HepG2 (cell line): ENCODE results near the gene CNKSR3. TPM values are rescaled to one million over a fixed set of nuclear protein-coding genes. Genes with fewer than 3 reads are reported as not detected.

ENCODE experiments used
- ATAC-seq: fragments of 200-7000 bp; cut with Tn5 transposase; 3 replicates; pipeline ENCODE4 v1.9.1; 2020; ENCODE audit warnings: mild to moderate bottlenecking, moderate library complexity
- BruUV-seq: library from RNA; stranded (reverse); fragments of 400-500 nt; replicated peaks from 2 replicates; lab custom pipeline; 2021; lab: Mats Ljungman, UMichigan
- CTCF ChIA-PET: fragments of 300-600 bp; formaldehyde crosslinking; extraction: SDS; loops from one replicate; lab custom pipeline; 2021; ENCODE audit warnings: low total read pairs, inconsistent platforms, low intra/inter-chr PET ratio; lab: Yijun Ruan, JAX
- POLR2A ChIA-PET: fragments of 350-600 bp; sonication (Branson Sonifier 250); formaldehyde crosslinking; loops from one replicate; lab custom pipeline; 2020; ENCODE audit warnings: antibody characterized with exemption, inconsistent platforms; lab: Yijun Ruan, JAX
- DNase-seq: peaks from one replicate; pipeline ENCODE4 v3.0.0-alpha.2; 2015; ENCODE audit warnings: low spot score
- FAIRE-seq: peaks from 3 replicates; lab custom pipeline; 2011; peaks lifted over from hg19 to GRCh38; lab: Jason Lieb, UNC
- H2AFZ ChIP-seq: one replicate; pipeline ENCODE4 v1.6.1; 2011; ENCODE audit warnings: low read length, inconsistent platforms
- H3K27ac ChIP-seq: fragments of 300-600 bp; 3 replicates; pipeline ENCODE4 v1.8.0; 2011; ENCODE audit warnings: mixed run types, mild to moderate bottlenecking, mixed read lengths, low read length, inconsistent platforms; ENCODE audit not compliant: insufficient read depth; ENCODE audit errors: extremely low read length
- H3K27me3 ChIP-seq, 2 experiments: fragments of 200-600 bp in 1 of 2; 2 replicates in 1 of 2; 3 replicates in 1 of 2; pipeline versions ENCODE4 v1.6.0 to v1.8.0; 2011; ENCODE audit warnings: low read length in 2 of 2, mild to moderate bottlenecking in 2 of 2, moderate library complexity in 2 of 2, inconsistent platforms in 1 of 2; ENCODE audit not compliant: insufficient read depth in 2 of 2, control insufficient read depth in 1 of 2
- H3K36me3 ChIP-seq, 2 experiments: fragments of 200-600 bp in 1 of 2; replicated peaks in 1 of 2; 2 replicates in 1 of 2; 3 replicates in 1 of 2; pipeline versions ENCODE4 v1.5.1 to v1.8.0; 2011; ENCODE audit warnings: low read length in 2 of 2, inconsistent platforms in 1 of 2; ENCODE audit not compliant: insufficient read depth in 2 of 2, control insufficient read depth in 1 of 2
- H3K4me1 ChIP-seq: 2 replicates; pipeline ENCODE4 v1.5.1; 2012; ENCODE audit warnings: low read length, inconsistent platforms; ENCODE audit not compliant: insufficient read depth
- H3K4me2 ChIP-seq: 2 replicates; pipeline ENCODE4 v1.6.0; 2011; ENCODE audit warnings: low read depth, low read length, inconsistent platforms
- H3K4me3 ChIP-seq, 3 experiments: fragments of 200-600 bp in 1 of 3; sonication (generic), shearing (Covaris generic) in 1 of 3; replicated peaks in 1 of 3; 2 replicates each; pipeline ENCODE4 v1.5.1; 2011 to 2016; ENCODE audit warnings: low read length in 3 of 3, inconsistent platforms in 2 of 3, low read depth in 2 of 3, mild to moderate bottlenecking in 2 of 3, control low read depth in 1 of 3, mixed read lengths in 1 of 3; ENCODE audit not compliant: insufficient read depth in 1 of 3
- H3K79me2 ChIP-seq: one replicate; pipeline ENCODE4 v1.6.1; 2011; ENCODE audit warnings: low read length, inconsistent platforms; ENCODE audit not compliant: insufficient read depth
- H3K9ac ChIP-seq: 2 replicates; pipeline ENCODE4 v1.6.0; 2011; ENCODE audit warnings: mild to moderate bottlenecking, low read depth, low read length, inconsistent platforms; ENCODE audit not compliant: insufficient read depth
- H3K9me3 ChIP-seq: 2 replicates; pipeline ENCODE4 v1.5.1; 2012; ENCODE audit warnings: mild to moderate bottlenecking, low read length
- H4K20me1 ChIP-seq: 2 replicates; pipeline ENCODE4 v1.6.0; 2011; ENCODE audit warnings: inconsistent platforms, mild to moderate bottlenecking, low read length, moderate library complexity; ENCODE audit not compliant: insufficient read depth
- ELF1 ChIP-seq: sonication (generic); formaldehyde crosslinking; IDR thresholded peaks from 2 replicates; pipeline ENCODE4 v1.4.0; 2020; ENCODE audit warnings: missing genetic modification reagents
- MTA3 ChIP-seq: sonication (generic); formaldehyde crosslinking; IDR thresholded peaks from 2 replicates; pipeline ENCODE4 v1.4.0; 2020; ENCODE audit warnings: missing genetic modification reagents
- SATB2 ChIP-seq: sonication (generic); formaldehyde crosslinking; IDR thresholded peaks from 2 replicates; pipeline ENCODE4 v1.5.0; 2020; ENCODE audit warnings: missing genetic modification reagents
- STAG1 ChIP-seq: sonication (generic); formaldehyde crosslinking; IDR thresholded peaks from 2 replicates; pipeline ENCODE4 v1.4.0; 2020; ENCODE audit warnings: missing genetic modification reagents
- U2AF2 ChIP-seq: fragments of 200-400 bp; formaldehyde crosslinking; IDR thresholded peaks from 2 replicates; pipeline ENCODE4 v1.6.1; 2017; ENCODE audit warnings: low read depth, mild to moderate bottlenecking, low read length
- ZNF292 ChIP-seq: sonication (generic); formaldehyde crosslinking; IDR thresholded peaks from 2 replicates; pipeline ENCODE4 v1.8.1; 2022; ENCODE audit warnings: mild to moderate bottlenecking, low read depth, missing genetic modification reagents, borderline replicate concordance
- ZNF557 ChIP-seq: sonication (generic); formaldehyde crosslinking; IDR thresholded peaks from 2 replicates; pipeline ENCODE4 v1.4.0; 2020; ENCODE audit warnings: missing genetic modification reagents
- ZNF563 ChIP-seq: sonication (generic); formaldehyde crosslinking; IDR thresholded peaks from 2 replicates; pipeline ENCODE4 v1.8.0; 2022; ENCODE audit warnings: mild to moderate bottlenecking, moderate library complexity, missing genetic modification reagents
- ZNF652 ChIP-seq: IDR thresholded peaks from 2 replicates; pipeline ENCODE4 v1.6.1; 2016; ENCODE audit warnings: low read depth, borderline replicate concordance
- WGBS: methylation state at CpG from one replicate; pipeline ENCODE4 v1.1.6; 2017; ENCODE audit warnings: low lambda C conversion rate; 5-methylcytosine and 5-hydroxymethylcytosine counted together
- in situ Hi-C: cut with HindIII; loops from 2 replicates; pipeline ENCODE4 v1.10.0; 2017; ENCODE audit warnings: low pct_unique_long_range_greater_than_20kb; ENCODE audit not compliant: extremely low pct_ligation_motif_present
- intact Hi-C: fragments of 100-400 bp; cut with micrococcal nuclease; formaldehyde crosslinking; loops from one replicate; pipeline ENCODE4 v1.10.0; 2022; ENCODE audit not compliant: unreplicated experiment
- polyA plus RNA-seq, 8 experiments: library from polyadenylated mRNA; depleted of rRNA in 3 of 8; stranded (reverse) in 7 of 8; unstranded in 1 of 8; fragments of >200 nt; fragmentation: Illumina TruSeq in 4 of 8; extraction: Trizol in 4 of 8; gene quantifications; 2 replicates each; pipeline versions ENCODE4 v1.2.1 to v1.2.3, GENCODE V29; 2011 to 2016; ENCODE audit warnings: low read depth in 4 of 8, missing spikeins in 1 of 8, mixed read lengths in 1 of 8; ENCODE audit not compliant: insufficient read depth in 1 of 8
- total RNA-seq, 5 experiments: library from RNA; depleted of rRNA; stranded (reverse); fragments of >200 nt; fragmentation: Illumina TruSeq; extraction: Trizol; gene quantifications; 2 replicates each; pipeline ENCODE4 v1.2.3, GENCODE V29; 2016; ENCODE audit warnings: low read depth in 1 of 5
- TF ChIP-seq, protein P1 (sequence below): sonication (generic); formaldehyde crosslinking; IDR thresholded peaks from 2 replicates; pipeline ENCODE4 v1.8.0; 2022; ENCODE audit warnings: low read depth, missing genetic modification reagents
- TF ChIP-seq, protein P2 (sequence below): sonication (generic); formaldehyde crosslinking; IDR thresholded peaks from 2 replicates; pipeline ENCODE4 v1.9.0; 2021; ENCODE audit warnings: missing genetic modification reagents, mild to moderate bottlenecking, borderline replicate concordance
- TF ChIP-seq, protein P3 (sequence below): sonication (generic); formaldehyde crosslinking; IDR thresholded peaks from 2 replicates; pipeline ENCODE4 v1.4.0; 2020; ENCODE audit warnings: mild to moderate bottlenecking, missing genetic modification reagents, borderline replicate concordance
- TF ChIP-seq, protein P4 (sequence below): sonication (generic); formaldehyde crosslinking; conservative IDR thresholded peaks from 2 replicates; pipeline ENCODE4 v1.4.0; 2020; ENCODE audit warnings: missing genetic modification reagents

The CNKSR3 gene
- total and polyA plus RNA-seq, 2 of the 13 experiments (the other 11 are each of a cell fraction or from before 2014, with no cell fraction given) = 9.2 to 38.6 TPM

DNA sequence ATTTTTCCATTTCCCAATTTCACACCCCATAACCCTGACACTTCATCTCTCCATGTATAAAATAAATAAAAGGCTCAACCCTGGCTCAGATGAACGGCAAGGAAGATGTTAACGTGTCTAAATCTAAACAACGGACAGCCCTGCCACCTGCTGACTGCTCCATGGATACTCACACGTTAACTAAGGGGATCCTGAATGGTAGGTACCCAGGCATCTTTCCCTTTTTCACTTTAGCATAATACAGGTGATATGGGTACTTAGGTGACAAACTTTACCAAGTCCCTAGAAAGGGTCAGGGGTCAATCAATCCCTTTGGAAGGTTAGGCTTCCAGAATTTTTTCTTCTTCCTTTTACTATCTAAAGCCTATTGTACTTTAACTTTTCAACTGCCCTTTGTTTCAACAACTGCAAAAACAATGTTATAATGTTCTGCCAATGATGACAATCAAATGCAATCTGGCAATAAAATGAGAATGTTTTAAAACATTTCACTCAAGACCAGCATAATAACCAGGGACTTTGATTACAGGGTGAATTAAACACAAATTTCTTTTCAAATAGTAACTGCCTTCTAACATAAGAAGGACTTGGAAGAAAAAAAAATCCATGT lies 101.5 kb downstream of the CNKSR3 start:
- H3K9ac ChIP-seq = no peak overlapping the region
- FAIRE-seq (no peak), DNase-seq (no peak), ATAC-seq (no peak)
- in situ Hi-C loops (no loop called here), intact Hi-C loops (no loop called here)
- no peaks in the 10 kb centered on the region for H3K9me3 ChIP-seq
- H2AFZ ChIP-seq = no peak overlapping the region
- TF ChIP-seq MTA3 (CRISPR knock-in tag) (no peak), ZNF563 (no peak), ZNF557 (CRISPR knock-in tag) (no peak), U2AF2 (no peak), ZNF652 (CRISPR knock-in tag) (peak; percentile 71), ELF1 (CRISPR knock-in tag) (no peak), SATB2 (CRISPR knock-in tag) (no peak), STAG1 (CRISPR knock-in tag) (peak; percentile 11; the same call in 1 of the 2 replicates), ZNF292 (CRISPR knock-in tag) (no peak)
- TF ChIP-seq, protein P1, sequence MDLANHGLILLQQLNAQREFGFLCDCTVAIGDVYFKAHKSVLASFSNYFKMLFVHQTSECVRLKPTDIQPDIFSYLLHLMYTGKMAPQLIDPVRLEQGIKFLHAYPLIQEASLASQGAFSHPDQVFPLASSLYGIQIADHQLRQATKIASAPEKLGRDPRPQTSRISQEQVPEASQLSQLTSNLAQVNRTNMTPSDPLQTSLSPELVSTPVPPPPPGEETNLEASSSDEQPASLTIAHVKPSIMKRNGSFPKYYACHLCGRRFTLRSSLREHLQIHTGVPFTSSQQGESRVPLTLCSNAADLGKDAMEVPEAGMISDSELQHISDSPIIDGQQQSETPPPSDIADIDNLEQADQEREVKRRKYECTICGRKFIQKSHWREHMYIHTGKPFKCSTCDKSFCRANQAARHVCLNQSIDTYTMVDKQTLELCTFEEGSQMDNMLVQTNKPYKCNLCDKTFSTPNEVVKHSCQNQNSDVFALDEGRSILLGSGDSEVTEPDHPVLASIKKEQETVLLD (CRISPR knock-in tag) = no peak
- TF ChIP-seq, protein P2, sequence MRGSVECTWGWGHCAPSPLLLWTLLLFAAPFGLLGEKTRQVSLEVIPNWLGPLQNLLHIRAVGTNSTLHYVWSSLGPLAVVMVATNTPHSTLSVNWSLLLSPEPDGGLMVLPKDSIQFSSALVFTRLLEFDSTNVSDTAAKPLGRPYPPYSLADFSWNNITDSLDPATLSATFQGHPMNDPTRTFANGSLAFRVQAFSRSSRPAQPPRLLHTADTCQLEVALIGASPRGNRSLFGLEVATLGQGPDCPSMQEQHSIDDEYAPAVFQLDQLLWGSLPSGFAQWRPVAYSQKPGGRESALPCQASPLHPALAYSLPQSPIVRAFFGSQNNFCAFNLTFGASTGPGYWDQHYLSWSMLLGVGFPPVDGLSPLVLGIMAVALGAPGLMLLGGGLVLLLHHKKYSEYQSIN = no peak
- TF ChIP-seq, protein P3, sequence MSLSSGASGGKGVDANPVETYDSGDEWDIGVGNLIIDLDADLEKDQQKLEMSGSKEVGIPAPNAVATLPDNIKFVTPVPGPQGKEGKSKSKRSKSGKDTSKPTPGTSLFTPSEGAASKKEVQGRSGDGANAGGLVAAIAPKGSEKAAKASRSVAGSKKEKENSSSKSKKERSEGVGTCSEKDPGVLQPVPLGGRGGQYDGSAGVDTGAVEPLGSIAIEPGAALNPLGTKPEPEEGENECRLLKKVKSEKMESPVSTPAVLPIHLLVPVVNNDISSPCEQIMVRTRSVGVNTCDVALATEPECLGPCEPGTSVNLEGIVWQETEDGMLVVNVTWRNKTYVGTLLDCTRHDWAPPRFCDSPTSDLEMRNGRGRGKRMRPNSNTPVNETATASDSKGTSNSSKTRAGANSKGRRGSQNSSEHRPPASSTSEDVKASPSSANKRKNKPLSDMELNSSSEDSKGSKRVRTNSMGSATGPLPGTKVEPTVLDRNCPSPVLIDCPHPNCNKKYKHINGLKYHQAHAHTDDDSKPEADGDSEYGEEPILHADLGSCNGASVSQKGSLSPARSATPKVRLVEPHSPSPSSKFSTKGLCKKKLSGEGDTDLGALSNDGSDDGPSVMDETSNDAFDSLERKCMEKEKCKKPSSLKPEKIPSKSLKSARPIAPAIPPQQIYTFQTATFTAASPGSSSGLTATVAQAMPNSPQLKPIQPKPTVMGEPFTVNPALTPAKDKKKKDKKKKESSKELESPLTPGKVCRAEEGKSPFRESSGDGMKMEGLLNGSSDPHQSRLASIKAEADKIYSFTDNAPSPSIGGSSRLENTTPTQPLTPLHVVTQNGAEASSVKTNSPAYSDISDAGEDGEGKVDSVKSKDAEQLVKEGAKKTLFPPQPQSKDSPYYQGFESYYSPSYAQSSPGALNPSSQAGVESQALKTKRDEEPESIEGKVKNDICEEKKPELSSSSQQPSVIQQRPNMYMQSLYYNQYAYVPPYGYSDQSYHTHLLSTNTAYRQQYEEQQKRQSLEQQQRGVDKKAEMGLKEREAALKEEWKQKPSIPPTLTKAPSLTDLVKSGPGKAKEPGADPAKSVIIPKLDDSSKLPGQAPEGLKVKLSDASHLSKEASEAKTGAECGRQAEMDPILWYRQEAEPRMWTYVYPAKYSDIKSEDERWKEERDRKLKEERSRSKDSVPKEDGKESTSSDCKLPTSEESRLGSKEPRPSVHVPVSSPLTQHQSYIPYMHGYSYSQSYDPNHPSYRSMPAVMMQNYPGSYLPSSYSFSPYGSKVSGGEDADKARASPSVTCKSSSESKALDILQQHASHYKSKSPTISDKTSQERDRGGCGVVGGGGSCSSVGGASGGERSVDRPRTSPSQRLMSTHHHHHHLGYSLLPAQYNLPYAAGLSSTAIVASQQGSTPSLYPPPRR (CRISPR knock-in tag) = no peak
- TF ChIP-seq, protein P4, sequence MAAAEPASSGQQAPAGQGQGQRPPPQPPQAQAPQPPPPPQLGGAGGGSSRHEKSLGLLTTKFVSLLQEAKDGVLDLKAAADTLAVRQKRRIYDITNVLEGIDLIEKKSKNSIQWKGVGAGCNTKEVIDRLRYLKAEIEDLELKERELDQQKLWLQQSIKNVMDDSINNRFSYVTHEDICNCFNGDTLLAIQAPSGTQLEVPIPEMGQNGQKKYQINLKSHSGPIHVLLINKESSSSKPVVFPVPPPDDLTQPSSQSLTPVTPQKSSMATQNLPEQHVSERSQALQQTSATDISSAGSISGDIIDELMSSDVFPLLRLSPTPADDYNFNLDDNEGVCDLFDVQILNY (CRISPR knock-in tag) = no peak
- peaks cover 32 to 80% of the 10 kb centered on the region in 2 experiments for H3K36me3 ChIP-seq
- CTCF ChIA-PET = no interaction called here
- H3K4me1 ChIP-seq = peaks cover 18% of the 10 kb centered on the region
- BruUV-seq = no TSS peak
- no peak overlapping the region for H3K4me2 ChIP-seq
- 94% methylated on average over 4 of the region's 4 CpGs for WGBS
- no peaks in the 10 kb centered on the region for H3K27me3 ChIP-seq
- no peaks in the 10 kb centered on the region for H4K20me1 ChIP-seq
- no peak overlapping the region for H3K4me3 ChIP-seq
- POLR2A ChIA-PET = no interaction called here
- H3K79me2 ChIP-seq = no peaks in the 10 kb centered on the region
- H3K27ac ChIP-seq = no peak overlapping the region
